Ascending aorta (tissue), 2 donors: ENCODE results near the gene DRAXIN. TPM values are rescaled to one million over a fixed set of nuclear protein-coding genes. Genes with fewer than 3 reads are reported as not detected.

Experiments
- DNase-seq, 2 donors: peaks; one replicate each; pipeline ENCODE4 v3.0.0-alpha.2; 2019; ENCODE audit warnings: low spot score in 2 of 2
- H3K27ac ChIP-seq, 2 donors: fragments of 200-600 bp; sonication (generic); one replicate each; pipeline ENCODE4 v1.5.1; 2016 to 2017; ENCODE audit warnings: mild to moderate bottlenecking in 1 of 2
- H3K27me3 ChIP-seq: fragments of 200-600 bp; sonication (generic); one replicate; pipeline ENCODE4 v1.5.1; 2017
- H3K36me3 ChIP-seq, 2 donors: fragments of 200-600 bp; sonication (generic); one replicate each; pipeline ENCODE4 v1.5.1; 2016
- H3K4me1 ChIP-seq, 2 donors: fragments of 200-600 bp; sonication (generic); one replicate each; pipeline ENCODE4 v1.5.1; 2016 to 2017; ENCODE audit warnings: mild to moderate bottlenecking in 1 of 2
- H3K4me3 ChIP-seq, 2 donors: fragments of 200-600 bp; sonication (generic); one replicate each; pipeline ENCODE4 v1.5.1; 2016 to 2017; ENCODE audit warnings: mild to moderate bottlenecking in 1 of 2
- H3K9me3 ChIP-seq, 2 donors: fragments of 200-600 bp; sonication (generic); one replicate each; pipeline ENCODE4 v1.5.1; 2016
- CTCF ChIP-seq, 3 experiments: fragments of 200-600 bp in 2 of 3; fragments of 450-650 bp in 1 of 3; sonication (generic) in 2 of 3; IDR thresholded peaks; one replicate each; pipeline ENCODE4 v1.5.1; 2016 to 2019; ENCODE audit warnings: antibody characterized with exemption in 3 of 3, mild to moderate bottlenecking in 1 of 3, moderate library complexity in 1 of 3
- intact Hi-C: fragments of 100-400 bp; cut with DNase I; formaldehyde crosslinking; loops from one replicate; pipeline ENCODE4 v1.15.1; 2023
- total RNA-seq: library from RNA; depleted of rRNA; stranded (reverse); fragments of >200 nt; gene quantifications from one replicate; pipeline ENCODE4 v1.1.0, GENCODE V29; 2016

Gene DRAXIN
- total RNA-seq, 1 donor from 2014 or later: 1.8 TPM

- Histone ChIP-seq H3K27me3 (no peaks in the 10 kb centered on the region), H3K27ac (no peak overlapping the region), H3K4me3 (no peak overlapping the region), H3K36me3 (peaks cover 26 to 49% of the 10 kb centered on the region in 2 donors), H3K9me3 (no peaks in the 10 kb centered on the region), H3K4me1 (no peaks in the 10 kb centered on the region)
- intact Hi-C loops: no loop called here
- DNase-seq: no peak
- TF ChIP-seq CTCF (IDR thresholded peaks at IDR 0.05): no peak
Measured at GRCh38 chr1:11671205-11671543, 20.3 kb upstream of the DRAXIN start.

- no peak for TF ChIP-seq CTCF (IDR thresholded peaks at IDR 0.05)
- Histone ChIP-seq H3K27me3 (no peaks in the 10 kb centered on the region), H3K27ac (no peak overlapping the region), H3K4me1 (no peaks in the 10 kb centered on the region), H3K36me3 (peaks cover 31 to 55% of the 10 kb centered on the region in 2 donors), H3K9me3 (no peaks in the 10 kb centered on the region), H3K4me3 (no peak overlapping the region)
- intact Hi-C loops: no loop called here
- no peak for DNase-seq
Measured at GRCh38 chr1:11671544-11672286, 19.8 kb upstream of the DRAXIN start.

- Histone ChIP-seq H3K36me3 (peaks cover 31 to 63% of the 10 kb centered on the region in 2 donors), H3K4me1 (no peaks in the 10 kb centered on the region), H3K27me3 (no peaks in the 10 kb centered on the region), H3K9me3 (no peaks in the 10 kb centered on the region), H3K4me3 (no peak overlapping the region), H3K27ac (no peak overlapping the region)
- TF ChIP-seq CTCF (IDR thresholded peaks at IDR 0.05): no peak
- intact Hi-C loops: no loop called here
- DNase-seq: no peak
Measured at GRCh38 chr1:11673089-11673769, 18.3 kb upstream of the DRAXIN start.

GRCh38 chr1:11674488-11674887 lies 17.0 kb upstream of the DRAXIN start:
- no peak overlapping the region for H3K4me3 ChIP-seq
- no peak for TF ChIP-seq CTCF (IDR thresholded peaks at IDR 0.05)
- no peaks in the 10 kb centered on the region for H3K9me3 ChIP-seq
- H3K4me1 ChIP-seq: no peaks in the 10 kb centered on the region
- intact Hi-C loops: no loop called here
- no peak overlapping the region for H3K27ac ChIP-seq
- peaks cover 31 to 58% of the 10 kb centered on the region in 2 donors for H3K36me3 ChIP-seq
- DNase-seq: no peak
- no peaks in the 10 kb centered on the region for H3K27me3 ChIP-seq

GRCh38 chr1:11675325-11675724 lies 16.2 kb upstream of the DRAXIN start:
- TF ChIP-seq CTCF (IDR thresholded peaks at IDR 0.05): no peak
- intact Hi-C loops: no loop called here
- Histone ChIP-seq H3K36me3 (peaks cover 31 to 58% of the 10 kb centered on the region in 2 donors), H3K27me3 (no peaks in the 10 kb centered on the region), H3K4me1 (peaks cover 0 to 4% of the 10 kb centered on the region in 2 donors), H3K4me3 (no peak overlapping the region), H3K9me3 (no peaks in the 10 kb centered on the region), H3K27ac (no peak overlapping the region)
- no peak for DNase-seq
